HG02798 (cell line): Measurements from ENCODE around the gene NOS1.

Experiments
- ATAC-seq: cut with Tn5 transposase; IDR thresholded peaks from one replicate; pipeline ENCODE4 v1.9.1; 2021; ENCODE audit warnings: mild to moderate bottlenecking; ENCODE audit not compliant: unreplicated experiment, poor library complexity

Gene NOS1

DNA sequence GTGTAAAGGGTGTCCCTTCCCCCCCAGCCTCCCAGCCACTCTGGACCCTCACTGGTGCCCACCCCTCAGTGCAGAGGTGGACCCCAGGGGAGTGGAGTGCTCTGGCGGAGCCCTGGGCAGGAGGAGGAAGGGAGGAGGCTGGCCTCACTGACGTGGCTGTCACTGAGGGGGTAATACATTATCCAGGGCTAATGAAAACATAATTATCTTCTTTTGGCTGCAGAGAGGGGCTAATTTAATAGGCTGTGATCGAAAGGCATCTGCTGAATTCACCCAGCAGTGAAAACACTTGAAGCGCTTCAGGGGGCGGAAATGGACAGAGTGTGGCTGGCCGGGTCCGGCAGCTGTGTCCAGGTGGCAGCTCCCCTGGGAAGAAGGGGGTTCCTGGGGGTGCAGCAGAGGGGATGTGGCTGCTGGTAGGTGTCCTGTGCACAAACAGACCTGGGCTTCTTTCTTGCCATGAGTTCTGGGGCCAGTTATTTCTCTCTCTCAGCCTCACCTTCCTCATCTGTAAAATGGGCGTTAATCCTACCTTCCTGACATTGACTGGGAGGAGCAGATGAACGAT, 3.7 kb upstream of the NOS1 start:
- ATAC-seq, result no peak

DNA sequence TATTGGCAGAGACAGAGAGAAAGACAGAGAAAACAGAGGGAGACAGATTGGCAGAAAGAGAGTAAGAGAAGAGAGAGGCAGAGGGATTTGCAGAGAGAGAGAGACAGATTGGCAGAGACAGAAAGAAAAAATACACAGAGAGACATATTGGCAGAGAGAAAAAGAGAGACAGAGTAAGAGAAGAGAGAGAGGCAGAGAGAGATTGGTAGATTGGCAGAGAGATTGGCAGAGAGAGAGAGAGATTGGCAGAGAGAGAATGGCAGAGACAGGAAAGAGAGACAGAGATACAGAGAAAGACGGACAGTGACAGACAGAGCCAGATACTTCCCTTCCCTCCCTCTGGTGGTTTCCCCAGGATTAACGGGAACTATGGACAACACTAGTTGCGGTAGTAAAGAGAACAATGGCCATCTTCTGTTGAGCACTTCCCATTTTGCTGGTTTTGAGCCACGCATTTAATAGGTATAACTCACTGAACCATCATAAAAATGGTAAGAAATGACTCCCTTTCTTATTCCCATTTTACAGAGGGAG, 2.6 kb upstream of the NOS1 start:
- ATAC-seq, result no peak

DNA sequence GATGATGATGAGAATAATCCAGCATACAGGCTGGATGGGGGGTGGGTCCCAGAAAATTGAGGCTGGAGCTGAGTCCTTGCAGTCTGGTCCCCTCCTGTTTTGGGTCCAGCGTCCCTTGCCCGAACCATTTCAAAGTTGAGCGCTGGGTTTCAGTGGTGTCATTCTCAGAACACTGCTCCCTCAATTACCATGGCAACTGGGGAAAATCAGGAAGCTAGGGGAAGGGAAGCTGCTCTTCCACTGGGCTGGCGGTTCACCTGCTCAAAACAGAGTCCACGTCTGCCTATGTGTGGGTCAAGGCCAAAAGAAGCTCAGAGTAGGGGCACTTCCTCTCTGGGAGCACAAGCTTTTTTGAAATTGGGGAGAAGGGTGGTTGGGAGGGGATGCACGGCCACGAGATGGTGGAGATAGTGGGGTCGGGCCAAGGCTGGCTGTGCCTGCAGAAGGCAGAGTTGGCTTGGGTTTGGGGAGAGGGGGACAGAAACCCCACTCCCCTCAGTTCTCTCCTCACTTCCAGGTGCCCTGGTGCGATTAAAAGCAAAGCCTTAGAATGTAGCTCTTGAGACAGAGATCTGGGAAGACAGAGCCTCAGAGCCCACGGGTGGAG, 1.7 kb upstream of the NOS1 start:
- no peak for ATAC-seq

- ATAC-seq, result no peak
These were observed 965 bp upstream of the NOS1 start for GRCh38 chr12:117362391-117362790.

DNA sequence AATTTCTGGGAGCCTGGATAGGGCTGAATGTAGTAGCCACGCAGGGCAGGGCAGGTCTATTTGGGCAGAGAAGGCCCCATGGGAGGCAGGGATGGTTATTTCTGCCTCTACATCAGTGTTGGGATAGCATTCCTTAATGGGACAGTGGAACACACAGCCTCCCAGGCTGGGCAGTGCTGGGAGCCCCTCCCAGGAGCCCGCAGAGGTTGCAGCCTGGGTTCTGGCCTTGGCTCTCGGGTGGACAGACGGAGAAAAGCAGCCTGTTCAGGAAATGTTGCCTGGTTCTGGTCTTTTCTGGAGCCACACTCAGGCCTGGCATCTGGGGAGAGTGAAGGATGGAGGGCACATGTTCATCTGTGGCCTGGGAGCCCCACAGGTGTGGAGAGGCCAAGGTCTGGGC, 479 bp upstream of the NOS1 start:
- no peak for ATAC-seq

- no peak for ATAC-seq
These were observed 677 bp downstream of the NOS1 start for GRCh38 chr12:117360551-117361346.

DNA sequence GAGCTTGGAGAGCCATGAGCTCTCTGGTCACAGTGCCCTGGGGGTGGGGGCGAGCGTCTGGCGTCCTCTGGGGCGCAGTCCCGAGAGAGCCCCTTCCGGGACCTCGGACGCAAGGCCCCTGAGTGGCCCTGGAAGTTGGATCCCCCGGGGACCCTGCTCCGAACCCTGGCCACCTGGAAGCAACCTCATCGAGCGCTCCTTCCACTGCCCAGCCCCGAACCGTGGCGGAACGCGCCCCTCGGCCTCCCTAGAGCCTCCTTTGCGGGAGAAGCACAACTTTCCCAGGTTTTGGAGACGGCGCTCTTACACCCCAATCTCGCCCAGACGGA, 1.2 kb downstream of the NOS1 start:
- no peak for ATAC-seq

GRCh38 chr12:117359029-117359845, 2.2 kb downstream of the NOS1 start:
- ATAC-seq, result no peak

DNA sequence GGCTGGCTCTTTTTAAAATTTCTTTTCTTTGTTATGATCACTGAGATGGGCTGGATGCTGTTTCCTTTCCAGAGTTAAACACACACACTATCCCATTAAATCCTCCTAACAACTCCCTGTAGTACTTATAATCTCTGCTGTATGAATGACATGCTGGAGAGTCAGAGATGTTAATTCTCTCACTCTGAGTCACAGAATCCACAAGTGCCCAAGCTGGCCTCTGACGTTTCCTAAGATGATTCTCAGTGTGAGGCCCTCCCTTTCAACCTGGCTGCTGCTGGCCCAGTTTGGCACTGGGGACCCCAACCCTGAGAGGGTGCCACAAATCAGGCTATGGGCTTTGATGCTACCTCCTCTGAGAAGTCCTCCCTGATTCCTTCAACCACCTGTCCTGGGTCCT, 5.4 kb downstream of the NOS1 start:
- no peak for ATAC-seq

DNA sequence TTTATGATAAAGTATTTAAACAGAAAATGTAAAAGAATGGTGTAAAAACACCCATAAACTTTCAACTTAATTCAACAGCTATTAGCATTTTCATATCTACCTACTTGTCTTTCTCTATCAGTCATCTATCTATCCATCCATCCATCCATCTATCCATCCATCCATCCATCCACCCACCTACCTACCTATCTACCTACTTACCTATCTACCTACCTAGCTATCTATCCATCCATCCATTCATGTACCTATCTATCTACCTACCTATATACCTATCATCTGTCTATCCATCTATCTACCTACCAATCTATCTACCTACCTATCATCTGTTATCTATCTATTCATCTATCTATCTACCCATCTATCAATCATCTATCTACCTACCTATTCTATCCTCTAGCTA, 8.5 kb downstream of the NOS1 start:
- no peak for ATAC-seq

GRCh38 chr12:117352206-117352605, 9.2 kb downstream of the NOS1 start:
- ATAC-seq, result no peak

DNA sequence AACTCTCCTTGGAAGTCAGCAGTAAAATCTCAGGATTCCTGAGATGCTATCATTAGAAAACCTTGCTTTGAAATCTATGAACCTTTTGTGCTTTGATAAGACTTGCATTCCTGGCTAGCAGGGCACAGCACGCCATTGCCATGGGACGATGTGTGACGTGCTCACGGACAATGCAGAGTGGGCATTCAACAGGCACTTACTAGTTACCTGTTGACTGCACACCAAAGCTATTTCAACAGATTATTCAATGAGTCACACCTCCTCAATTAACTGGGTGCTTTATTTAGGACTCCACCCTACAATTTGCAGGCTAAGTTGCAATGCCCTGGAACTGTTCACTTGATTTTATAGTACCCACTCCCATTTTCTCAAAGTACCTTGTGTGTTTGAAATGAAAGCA, 11.3 kb downstream of the NOS1 start:
- ATAC-seq, result no peak

- ATAC-seq, result no peak
These were observed 13.8 kb downstream of the NOS1 start for GRCh38 chr12:117347588-117347987.

DNA sequence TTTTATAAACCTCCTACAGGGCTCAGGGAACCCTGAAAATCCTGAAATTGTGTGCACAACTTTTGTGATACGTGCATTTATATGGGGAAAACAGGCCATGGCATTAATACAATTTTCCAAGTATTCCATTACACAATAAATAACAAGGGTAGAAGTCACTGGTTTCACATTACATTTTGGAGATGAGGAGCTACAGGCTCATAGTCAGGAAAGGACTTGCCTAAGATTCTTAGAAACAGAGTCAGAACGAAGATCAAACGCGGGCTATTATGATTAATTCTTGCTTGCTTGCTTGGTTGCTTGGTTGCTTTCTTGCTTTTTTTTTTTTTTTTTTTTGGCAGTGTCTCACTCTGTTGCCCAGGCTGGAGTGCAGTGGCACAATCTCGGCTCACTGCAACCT, 16.7 kb downstream of the NOS1 start:
- ATAC-seq, result no peak

DNA sequence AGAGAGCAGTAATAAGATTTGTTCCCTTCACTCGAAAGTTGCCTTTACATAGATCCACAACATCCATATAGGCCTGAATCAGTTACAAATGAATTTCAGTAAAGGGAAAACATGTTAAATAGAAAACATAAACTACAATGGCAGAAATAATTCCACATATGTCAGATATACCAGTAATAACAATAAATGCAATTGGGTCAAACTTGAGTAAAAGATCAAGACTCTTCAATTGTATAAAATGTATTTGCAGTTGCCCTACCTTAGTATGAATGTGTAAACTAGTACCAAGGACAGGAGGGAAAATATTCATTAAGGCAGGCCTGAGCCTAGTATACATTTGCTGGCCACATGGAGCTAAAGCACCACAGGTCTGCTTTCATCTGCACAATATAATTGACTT, 17.6 kb downstream of the NOS1 start:
- ATAC-seq, result no peak

DNA sequence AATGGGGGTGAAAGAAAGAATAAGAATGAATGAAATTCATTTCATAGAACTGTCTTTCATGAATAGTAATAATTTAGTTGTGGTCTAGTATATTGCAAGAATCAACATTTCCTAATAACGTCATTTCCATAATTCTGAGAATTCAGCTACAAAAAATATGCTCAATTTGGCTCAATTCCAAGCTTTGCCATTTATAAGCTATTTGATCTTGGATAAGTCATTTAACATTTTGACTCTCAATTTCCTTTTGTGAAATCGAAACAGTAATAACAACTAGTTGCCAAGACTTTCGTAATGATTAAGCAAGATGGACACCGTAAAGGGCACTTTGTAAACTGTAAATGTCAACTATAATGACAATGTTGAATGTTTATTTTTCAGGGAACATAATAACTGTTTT, 18.1 kb downstream of the NOS1 start:
- ATAC-seq, result no peak

DNA sequence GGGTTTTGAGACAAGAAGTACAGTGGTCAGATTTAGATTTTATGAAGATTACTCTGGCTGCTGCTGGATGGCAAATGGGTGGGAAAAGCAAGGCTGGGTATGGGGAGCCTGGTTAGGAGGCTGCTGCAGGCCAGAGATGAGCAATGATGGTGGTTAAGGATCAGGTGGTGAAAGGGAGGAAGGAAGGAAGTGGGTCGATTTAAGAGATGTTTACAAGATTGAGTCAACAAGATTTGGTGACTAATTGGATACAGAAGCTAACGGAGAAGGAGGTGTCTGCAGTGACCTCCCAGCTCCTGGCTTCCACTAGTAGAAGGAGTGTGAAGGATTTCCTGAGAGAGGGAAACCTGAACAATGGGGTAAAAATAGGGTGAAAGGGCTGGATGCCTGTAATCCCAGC, 18.7 kb downstream of the NOS1 start:
- no peak for ATAC-seq

DNA sequence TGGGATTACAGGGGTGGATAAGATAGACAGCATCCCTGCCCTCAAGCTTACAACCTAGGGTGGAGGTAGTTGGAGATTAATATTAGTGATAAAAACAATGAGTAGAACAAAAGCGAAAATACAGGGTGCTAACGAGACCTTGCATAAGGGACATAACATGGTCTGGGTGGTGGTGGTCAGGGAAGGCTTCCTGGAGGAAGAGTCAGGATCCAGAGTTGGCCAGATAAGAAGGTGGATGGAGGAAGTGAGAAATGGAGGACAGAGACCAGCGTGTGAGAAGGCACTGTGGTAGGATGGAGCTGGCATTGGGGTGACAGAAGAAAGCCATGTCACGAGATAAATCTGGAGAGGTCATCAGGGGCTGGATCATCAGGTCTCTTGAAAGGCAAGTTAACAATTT, 19.2 kb downstream of the NOS1 start:
- ATAC-seq, result no peak

GRCh38 chr12:117339104-117339503, 22.3 kb downstream of the NOS1 start:
- ATAC-seq, result no peak

DNA sequence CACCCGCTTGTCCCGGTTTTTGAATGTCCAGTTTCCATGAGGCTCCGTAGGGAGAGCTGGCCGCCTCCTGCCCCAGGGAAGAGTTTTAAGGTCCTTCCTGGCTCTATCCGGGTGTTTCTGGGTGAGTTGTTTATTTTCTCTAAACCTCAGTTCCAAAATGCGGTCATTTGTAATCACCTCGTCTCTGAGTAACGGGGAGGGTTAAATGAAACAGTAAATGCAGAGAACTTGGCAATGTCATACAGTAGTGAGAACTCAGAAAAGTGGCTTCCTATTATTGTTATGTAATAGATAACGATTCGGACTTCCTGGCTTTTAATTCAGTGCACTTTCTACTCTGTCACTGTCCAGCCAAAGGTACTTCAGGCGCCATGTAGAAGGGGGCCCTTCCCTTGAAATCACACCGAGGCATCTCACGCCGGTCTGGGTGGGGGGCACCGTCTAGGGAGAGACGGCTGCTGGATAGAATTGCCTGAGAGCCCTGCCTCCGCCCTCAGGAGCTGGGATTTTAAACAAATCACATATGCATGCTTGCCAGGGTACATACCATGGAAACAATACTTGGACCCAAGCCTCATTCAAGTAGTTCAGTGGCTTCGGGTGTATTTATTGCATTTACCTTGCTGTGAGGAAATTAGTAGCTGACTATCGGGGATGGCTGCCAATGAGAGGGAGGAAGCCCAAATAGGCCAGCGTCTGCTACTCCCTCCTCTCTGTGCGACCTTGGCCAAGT, 26.4 kb downstream of the NOS1 start:
- no peak for ATAC-seq
